CD14-positive monocyte (primary cell): Measurements from ENCODE around the gene SRI. TPM values are rescaled to one million over a fixed set of nuclear protein-coding genes. Genes with fewer than 3 reads are reported as not detected.

Experiments used
- DNase-seq, 3 donors: peaks; one replicate each; pipeline ENCODE4 v3.0.0-alpha.2; 2011 to 2022
- H2AFZ ChIP-seq: 2 replicates; pipeline ENCODE4 v1.6.0; 2012; ENCODE audit warnings: mild to moderate bottlenecking, low read depth, low read length, inconsistent platforms; ENCODE audit not compliant: insufficient read depth, poor library complexity, severe bottlenecking
- H3K27ac ChIP-seq, 2 donors: 1 replicate in 1 of 2; 2 replicates in 1 of 2; pipeline ENCODE4 v1.5.1; 2012 to 2013; ENCODE audit warnings: low read length in 2 of 2, control low read depth in 1 of 2, inconsistent platforms in 1 of 2, low read depth in 1 of 2, mild to moderate bottlenecking in 1 of 2
- H3K27me3 ChIP-seq, 2 donors: one replicate each; pipeline versions ENCODE4 v1.6.0 to v1.6.1; 2011 to 2013; ENCODE audit warnings: low read length in 2 of 2; ENCODE audit not compliant: control insufficient read depth in 2 of 2, insufficient read depth in 2 of 2
- H3K36me3 ChIP-seq, 2 donors: replicated peaks in 1 of 2; 1 replicate in 1 of 2; 2 replicates in 1 of 2; pipeline versions ENCODE4 v1.5.1 to v1.6.1; 2012 to 2013; ENCODE audit warnings: low read length in 2 of 2, control low read depth in 1 of 2, inconsistent platforms in 1 of 2, mild to moderate bottlenecking in 1 of 2; ENCODE audit not compliant: insufficient read depth in 2 of 2, control insufficient read depth in 1 of 2
- H3K4me1 ChIP-seq, 2 donors: 1 replicate in 1 of 2; 2 replicates in 1 of 2; pipeline versions ENCODE4 v1.5.1 to v1.6.1; 2012 to 2013; ENCODE audit warnings: low read length in 2 of 2, control low read depth in 1 of 2, inconsistent platforms in 1 of 2, mild to moderate bottlenecking in 1 of 2, moderate library complexity in 1 of 2; ENCODE audit not compliant: insufficient read depth in 2 of 2, control insufficient read depth in 1 of 2
- H3K4me2 ChIP-seq: replicated peaks from 2 replicates; pipeline ENCODE3; 2012; ENCODE audit warnings: low read length, moderate library complexity, mild to moderate bottlenecking; ENCODE audit not compliant: poor library complexity, severe bottlenecking; ENCODE audit errors: extremely low read depth
- H3K4me3 ChIP-seq, 3 experiments: fragments of 200-600 bp in 1 of 3; sonication (generic) in 1 of 3; replicated peaks in 1 of 3; 1 replicate in 2 of 3; 2 replicates in 1 of 3; pipeline ENCODE4 v1.5.1; 2011 to 2013; ENCODE audit warnings: low read length in 3 of 3, mild to moderate bottlenecking in 3 of 3, control low read depth in 2 of 3, low read depth in 2 of 3, inconsistent platforms in 1 of 3, moderate library complexity in 1 of 3
- H3K79me2 ChIP-seq: 2 replicates; pipeline ENCODE4 v1.6.0; 2012; ENCODE audit warnings: mild to moderate bottlenecking, control low read depth, inconsistent platforms, low read length, moderate library complexity; ENCODE audit not compliant: insufficient read depth
- H3K9ac ChIP-seq: 2 replicates; pipeline ENCODE4 v1.6.0; 2017; ENCODE audit warnings: low read length, mild to moderate bottlenecking; ENCODE audit not compliant: insufficient read depth, poor library complexity, severe bottlenecking
- H3K9me3 ChIP-seq, 2 donors: replicated peaks in 1 of 2; 1 replicate in 1 of 2; 2 replicates in 1 of 2; pipeline versions ENCODE4 v1.5.1 to v1.6.1; 2012 to 2013; ENCODE audit warnings: low read length in 2 of 2, control low read depth in 1 of 2; ENCODE audit not compliant: control insufficient read depth in 1 of 2, insufficient read depth in 1 of 2
- H4K20me1 ChIP-seq: 2 replicates; pipeline ENCODE4 v1.6.0; 2012; ENCODE audit warnings: mild to moderate bottlenecking, low read length, control low read depth, moderate library complexity; ENCODE audit not compliant: insufficient read depth
- H3K27ac Mint-ChIP-seq, 7 donors: one replicate each; pipeline ENCODE4 v1.8.0; 2020; ENCODE audit warnings: mild to moderate bottlenecking in 7 of 7, mixed read lengths in 7 of 7, moderate library complexity in 6 of 7, inconsistent platforms in 2 of 7
- H3K27me3 Mint-ChIP-seq, 3 donors: one replicate each; pipeline ENCODE4 v1.8.0; 2021 to 2022; ENCODE audit warnings: low read depth in 3 of 3, mild to moderate bottlenecking in 3 of 3, mixed read lengths in 3 of 3, moderate library complexity in 3 of 3, inconsistent platforms in 1 of 3
- H3K36me3 Mint-ChIP-seq, 2 donors: one replicate each; pipeline ENCODE4 v1.8.0; 2020; ENCODE audit warnings: mixed read lengths in 2 of 2, inconsistent platforms in 1 of 2, mild to moderate bottlenecking in 1 of 2
- H3K4me1 Mint-ChIP-seq: one replicate; pipeline ENCODE4 v1.8.0; 2020; ENCODE audit warnings: mild to moderate bottlenecking, mixed read lengths
- H3K4me3 Mint-ChIP-seq, 2 donors: one replicate each; pipeline ENCODE4 v1.8.0; 2020; ENCODE audit warnings: mild to moderate bottlenecking in 2 of 2, mixed read lengths in 2 of 2, moderate library complexity in 1 of 2
- H3K9me3 Mint-ChIP-seq, 7 donors: one replicate each; pipeline ENCODE4 v1.8.0; 2020 to 2022; ENCODE audit warnings: mixed read lengths in 7 of 7, mild to moderate bottlenecking in 6 of 7, moderate library complexity in 6 of 7, inconsistent platforms in 2 of 7
- WGBS: methylation state at CpG from one replicate; pipeline ENCODE4 v1.1.5; 2013; ENCODE audit warnings: missing lambda C conversion rate; ENCODE audit not compliant: insufficient coverage; 5-methylcytosine and 5-hydroxymethylcytosine counted together
- intact Hi-C, 2 donors: fragments of 100-400 bp; cut with micrococcal nuclease; formaldehyde crosslinking; loops; one replicate each; pipeline versions ENCODE4 v1.15.0 to v1.15.1; 2023
- polyA plus RNA-seq, 3 donors: library from polyadenylated mRNA; depleted of rRNA in 1 of 3; unstranded in 2 of 3; stranded (reverse) in 1 of 3; fragments of 300-500 nt in 2 of 3; fragments of >200 nt in 1 of 3; fragmentation: Illumina TruSeq in 2 of 3; gene quantifications; 1 replicate in 2 of 3; 2 replicates in 1 of 3; pipeline ENCODE4 v1.2.3, GENCODE V29; 2012 to 2021
- TF ChIP-seq, protein P1 (sequence below): fragments of 200-600 bp; IDR thresholded peaks from one replicate; pipeline ENCODE4 v1.8.0; 2022; ENCODE audit warnings: antibody characterized with exemption, mild to moderate bottlenecking

SRI gene
- polyA plus RNA-seq, 3 donors: 53.0 to 238 (median 216) TPM

- H3K4me2 ChIP-seq: no peak overlapping the region
- no peak overlapping the region for H3K4me3 ChIP-seq
- H3K36me3 ChIP-seq: peaks cover 60 to 76% of the 10 kb centered on the region in 2 donors
- TF ChIP-seq, protein P1, sequence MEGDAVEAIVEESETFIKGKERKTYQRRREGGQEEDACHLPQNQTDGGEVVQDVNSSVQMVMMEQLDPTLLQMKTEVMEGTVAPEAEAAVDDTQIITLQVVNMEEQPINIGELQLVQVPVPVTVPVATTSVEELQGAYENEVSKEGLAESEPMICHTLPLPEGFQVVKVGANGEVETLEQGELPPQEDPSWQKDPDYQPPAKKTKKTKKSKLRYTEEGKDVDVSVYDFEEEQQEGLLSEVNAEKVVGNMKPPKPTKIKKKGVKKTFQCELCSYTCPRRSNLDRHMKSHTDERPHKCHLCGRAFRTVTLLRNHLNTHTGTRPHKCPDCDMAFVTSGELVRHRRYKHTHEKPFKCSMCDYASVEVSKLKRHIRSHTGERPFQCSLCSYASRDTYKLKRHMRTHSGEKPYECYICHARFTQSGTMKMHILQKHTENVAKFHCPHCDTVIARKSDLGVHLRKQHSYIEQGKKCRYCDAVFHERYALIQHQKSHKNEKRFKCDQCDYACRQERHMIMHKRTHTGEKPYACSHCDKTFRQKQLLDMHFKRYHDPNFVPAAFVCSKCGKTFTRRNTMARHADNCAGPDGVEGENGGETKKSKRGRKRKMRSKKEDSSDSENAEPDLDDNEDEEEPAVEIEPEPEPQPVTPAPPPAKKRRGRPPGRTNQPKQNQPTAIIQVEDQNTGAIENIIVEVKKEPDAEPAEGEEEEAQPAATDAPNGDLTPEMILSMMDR: no peak
- no peak overlapping the region for H2AFZ ChIP-seq
- H3K4me1 Mint-ChIP-seq: peaks cover 26% of the 10 kb centered on the region
- intact Hi-C loops: no loop called here
- no peak overlapping the region for H3K9ac ChIP-seq
- H3K9me3 ChIP-seq: no peaks in the 10 kb centered on the region
- peak overlapping the region in 1 of 7 donors; percentile 55 for H3K27ac Mint-ChIP-seq
- peak overlapping the region in 1 of 2 donors; percentile 39 for H3K27ac ChIP-seq
- H3K4me3 Mint-ChIP-seq: no peak overlapping the region
- H3K27me3 ChIP-seq: no peaks in the 10 kb centered on the region
- H3K36me3 Mint-ChIP-seq: peaks cover 52 to 54% of the 10 kb centered on the region in 2 donors
- peaks cover 28% of the 10 kb centered on the region for H4K20me1 ChIP-seq
- no peaks in the 10 kb centered on the region for H3K27me3 Mint-ChIP-seq
- no CpG with 5 or more reads among the region's 2 CpGs for WGBS
- H3K79me2 ChIP-seq: peaks cover 41% of the 10 kb centered on the region
- H3K9me3 Mint-ChIP-seq: no peaks in the 10 kb centered on the region
- H3K4me1 ChIP-seq: peaks cover 14 to 19% of the 10 kb centered on the region in 2 donors
- DNase-seq: no peak
These were observed 5.4 kb downstream of the SRI start for GRCh38 chr7:88214456-88214855.

- no peak overlapping the region for H2AFZ ChIP-seq
- no peak overlapping the region for H3K4me3 Mint-ChIP-seq
- H3K36me3 Mint-ChIP-seq: peaks cover 65 to 66% of the 10 kb centered on the region in 2 donors
- H3K27me3 Mint-ChIP-seq: no peaks in the 10 kb centered on the region
- H3K4me3 ChIP-seq: no peak overlapping the region
- H3K27ac ChIP-seq: no peak overlapping the region
- DNase-seq: no peak
- no peaks in the 10 kb centered on the region for H3K9me3 Mint-ChIP-seq
- intact Hi-C loops: no loop called here
- H3K4me1 ChIP-seq: peaks cover under 1 to 5% of the 10 kb centered on the region in 2 donors
- TF ChIP-seq, protein P1: no peak
- H3K9ac ChIP-seq: no peak overlapping the region
- peaks cover 25% of the 10 kb centered on the region for H4K20me1 ChIP-seq
- H3K36me3 ChIP-seq: peaks cover 75 to 91% of the 10 kb centered on the region in 2 donors
- H3K79me2 ChIP-seq: peaks cover 25% of the 10 kb centered on the region
- no CpG with 5 or more reads among the region's 1 CpG for WGBS
- H3K4me1 Mint-ChIP-seq: peaks cover 13% of the 10 kb centered on the region
- no peak overlapping the region for H3K4me2 ChIP-seq
- no peaks in the 10 kb centered on the region for H3K9me3 ChIP-seq
- no peaks in the 10 kb centered on the region for H3K27me3 ChIP-seq
- H3K27ac Mint-ChIP-seq: peak overlapping the region in 2 of 7 donors; percentile 42 to 51
These were observed 6.9 kb downstream of the SRI start for GRCh38 chr7:88212918-88213317.
